Measurements from ENCODE around the gene S100P. TPM values are rescaled to one million over a fixed set of nuclear protein-coding genes. Genes with fewer than 3 reads are reported as not detected.
A peak's percentile ranks its signal among the peaks of the same experiment; 100 is the strongest.

Gene S100P
- total RNA-seq, 2 donors from 2014 or later: 0.35 TPM; not detected in 1

DNA sequence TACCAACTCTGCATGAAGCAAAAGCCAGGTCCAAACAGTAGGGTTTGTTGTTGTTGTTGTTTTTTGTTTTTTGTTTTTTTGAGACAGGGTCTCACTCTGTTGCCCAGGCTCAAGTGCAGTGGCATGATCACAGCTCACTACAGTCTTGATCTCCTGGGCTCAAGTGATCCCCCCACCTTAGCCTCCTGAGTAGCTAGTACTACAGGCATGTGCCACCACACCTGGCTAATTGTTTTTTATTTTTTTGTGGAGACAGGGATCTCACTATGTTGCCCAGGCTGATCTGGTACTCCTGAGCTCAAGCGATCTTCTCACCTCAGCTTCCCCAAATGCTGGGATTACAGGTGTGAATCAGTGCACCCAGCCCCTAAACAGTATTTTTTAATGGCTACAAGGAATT lies 6.2 kb downstream of the S100P start:
- no peaks in the 10 kb centered on the region for H3K27me3 ChIP-seq
- H3K4me3 ChIP-seq: no peak overlapping the region
- H3K4me1 ChIP-seq: peaks cover 0 to 35% of the 10 kb centered on the region in 2 donors
- peaks cover 17% of the 10 kb centered on the region for H3K36me3 ChIP-seq
- TF ChIP-seq, protein P1, sequence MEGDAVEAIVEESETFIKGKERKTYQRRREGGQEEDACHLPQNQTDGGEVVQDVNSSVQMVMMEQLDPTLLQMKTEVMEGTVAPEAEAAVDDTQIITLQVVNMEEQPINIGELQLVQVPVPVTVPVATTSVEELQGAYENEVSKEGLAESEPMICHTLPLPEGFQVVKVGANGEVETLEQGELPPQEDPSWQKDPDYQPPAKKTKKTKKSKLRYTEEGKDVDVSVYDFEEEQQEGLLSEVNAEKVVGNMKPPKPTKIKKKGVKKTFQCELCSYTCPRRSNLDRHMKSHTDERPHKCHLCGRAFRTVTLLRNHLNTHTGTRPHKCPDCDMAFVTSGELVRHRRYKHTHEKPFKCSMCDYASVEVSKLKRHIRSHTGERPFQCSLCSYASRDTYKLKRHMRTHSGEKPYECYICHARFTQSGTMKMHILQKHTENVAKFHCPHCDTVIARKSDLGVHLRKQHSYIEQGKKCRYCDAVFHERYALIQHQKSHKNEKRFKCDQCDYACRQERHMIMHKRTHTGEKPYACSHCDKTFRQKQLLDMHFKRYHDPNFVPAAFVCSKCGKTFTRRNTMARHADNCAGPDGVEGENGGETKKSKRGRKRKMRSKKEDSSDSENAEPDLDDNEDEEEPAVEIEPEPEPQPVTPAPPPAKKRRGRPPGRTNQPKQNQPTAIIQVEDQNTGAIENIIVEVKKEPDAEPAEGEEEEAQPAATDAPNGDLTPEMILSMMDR (IDR thresholded peaks at IDR 0.05): no peak
- no peak for DNase-seq (ENCODE audit: low spot score)
- H3K9me3 ChIP-seq: no peaks in the 10 kb centered on the region
- H3K27ac ChIP-seq: no peak overlapping the region

DNA sequence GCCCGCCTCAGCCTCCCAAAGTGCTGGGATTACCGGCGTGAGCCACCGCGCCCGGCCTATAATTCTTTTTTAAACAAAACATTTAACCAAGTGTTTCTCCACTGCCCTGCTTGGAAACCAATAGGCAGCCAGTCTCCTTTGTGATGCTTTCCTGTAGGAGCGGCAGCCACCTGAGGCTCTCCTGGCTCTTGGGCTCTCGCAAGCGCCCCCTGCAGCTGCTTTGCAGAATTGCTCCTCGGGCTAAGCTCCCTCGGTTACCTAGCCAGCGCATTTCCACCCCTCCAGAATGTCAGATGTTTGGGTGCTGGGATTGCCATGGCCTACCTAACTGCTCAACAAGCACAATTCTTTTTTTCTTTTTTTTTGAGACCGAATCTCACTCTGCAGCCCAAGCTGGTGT lies 7.7 kb downstream of the S100P start:
- Histone ChIP-seq H3K4me3 (no peak overlapping the region), H3K36me3 (peaks cover 21% of the 10 kb centered on the region), H3K4me1 (peaks cover 0 to 39% of the 10 kb centered on the region in 2 donors), H3K27me3 (no peaks in the 10 kb centered on the region), H3K27ac (no peak overlapping the region), H3K9me3 (no peaks in the 10 kb centered on the region)
- TF ChIP-seq, protein P1 (IDR thresholded peaks at IDR 0.05): no peak
- DNase-seq (ENCODE audit: low spot score): no peak

DNA sequence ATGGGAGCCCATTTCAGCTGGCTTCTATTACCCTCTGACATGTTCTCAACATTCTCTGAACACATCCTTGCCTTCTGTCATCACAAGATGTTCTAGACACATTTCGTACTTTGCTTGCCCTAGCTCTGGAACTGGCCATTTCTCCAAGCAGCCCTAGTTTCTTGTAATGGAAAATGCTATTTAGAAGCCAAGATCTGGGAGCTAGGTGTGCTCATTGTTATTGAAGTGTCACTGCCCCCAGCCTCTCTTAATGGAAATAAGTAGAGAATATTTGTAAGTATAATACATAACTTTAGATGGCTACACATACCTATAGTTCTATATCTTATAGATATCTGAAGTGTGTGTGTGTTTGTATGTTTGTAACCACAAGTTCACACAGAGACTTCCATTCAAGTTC lies 9.1 kb downstream of the S100P start:
- TF ChIP-seq, protein P1 (IDR thresholded peaks at IDR 0.05): no peak
- H3K36me3 ChIP-seq: peaks cover 21% of the 10 kb centered on the region

DNA sequence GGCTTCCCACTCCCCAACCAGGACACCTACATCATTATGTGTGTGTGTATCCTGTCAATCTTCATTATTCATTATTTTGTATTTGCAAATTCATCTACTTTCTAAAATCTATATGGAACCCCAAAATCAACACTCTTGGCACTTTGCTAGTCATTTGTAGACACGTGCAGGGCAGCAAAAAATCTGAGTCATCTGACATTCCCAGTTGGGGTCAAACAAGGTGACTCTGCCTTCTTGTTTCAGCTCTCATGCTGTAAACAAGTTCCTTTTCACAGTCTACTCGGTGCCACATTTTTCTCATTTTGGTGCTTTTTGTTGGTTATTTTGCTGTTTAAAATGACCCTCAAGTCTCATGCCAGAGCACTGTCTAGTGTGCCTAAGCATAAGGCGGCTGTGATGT lies 10.1 kb downstream of the S100P start:
- Histone ChIP-seq H3K4me1 (peaks cover 0 to 52% of the 10 kb centered on the region in 2 donors), H3K27ac (peak overlapping the region in 1 of 2 donors; percentile 46), H3K27me3 (no peaks in the 10 kb centered on the region), H3K9me3 (no peaks in the 10 kb centered on the region), H3K36me3 (peaks cover 21% of the 10 kb centered on the region), H3K4me3 (no peak overlapping the region)
- no peak for DNase-seq (ENCODE audit: low spot score)
- TF ChIP-seq, protein P1 (IDR thresholded peaks at IDR 0.05): no peak

More for the DNA sequence above, 9.1 kb downstream of the S100P start:
- H3K4me3 ChIP-seq: no peak overlapping the region
- no peaks in the 10 kb centered on the region for H3K27me3 ChIP-seq
- DNase-seq (ENCODE audit: low spot score): no peak
- H3K9me3 ChIP-seq: no peaks in the 10 kb centered on the region
- peaks cover 0 to 41% of the 10 kb centered on the region in 2 donors for H3K4me1 ChIP-seq
- no peak overlapping the region for H3K27ac ChIP-seq

DNA sequence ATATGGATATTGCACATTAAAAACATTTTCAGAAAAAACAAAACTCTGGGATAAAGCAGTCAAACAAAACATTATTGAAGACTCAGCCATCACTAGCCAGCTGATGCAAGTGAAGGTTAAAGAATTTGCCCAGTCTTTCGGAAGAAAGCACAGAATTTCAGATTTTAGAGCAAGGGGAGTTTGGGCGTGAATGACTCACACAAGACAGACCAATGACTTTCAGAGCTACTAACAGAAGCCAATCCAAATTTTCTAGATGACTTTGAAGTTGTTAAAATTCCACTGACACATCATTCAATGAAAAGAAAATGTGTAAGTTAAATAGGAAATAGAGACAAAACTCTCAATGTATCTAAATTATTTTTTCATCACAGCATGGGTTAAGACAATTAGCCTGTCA lies 12.0 kb downstream of the S100P start:
- Histone ChIP-seq H3K27me3 (no peaks in the 10 kb centered on the region), H3K36me3 (peaks cover 13% of the 10 kb centered on the region), H3K4me3 (no peak overlapping the region), H3K9me3 (no peaks in the 10 kb centered on the region), H3K27ac (no peak overlapping the region), H3K4me1 (peaks cover 0 to 60% of the 10 kb centered on the region in 2 donors)
- TF ChIP-seq, protein P1 (IDR thresholded peaks at IDR 0.05): no peak
- no peak for DNase-seq (ENCODE audit: low spot score)

DNA sequence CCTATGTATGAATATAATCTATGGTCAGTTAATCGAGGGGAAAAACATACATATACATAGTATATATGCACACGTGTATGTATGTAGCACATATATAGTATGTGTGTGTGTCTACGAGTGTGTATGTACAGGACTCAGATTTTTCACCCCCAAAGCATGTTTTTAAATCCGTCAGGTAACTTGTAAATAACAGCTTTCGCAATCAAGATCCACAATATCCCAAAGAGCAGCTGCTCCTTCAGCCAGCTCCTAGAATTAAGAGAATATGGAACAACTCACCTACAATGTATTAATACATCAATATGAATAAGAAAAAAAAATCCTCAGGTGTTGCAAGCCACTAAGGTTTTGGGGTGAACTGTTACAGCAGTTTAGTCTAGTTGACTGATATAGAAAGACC lies 12.5 kb downstream of the S100P start:
- TF ChIP-seq, protein P1 (IDR thresholded peaks at IDR 0.05): no peak
- Histone ChIP-seq H3K36me3 (peaks cover 13% of the 10 kb centered on the region), H3K4me3 (no peak overlapping the region), H3K4me1 (peaks cover 0 to 61% of the 10 kb centered on the region in 2 donors), H3K27me3 (no peaks in the 10 kb centered on the region), H3K27ac (no peak overlapping the region), H3K9me3 (no peaks in the 10 kb centered on the region)
- no peak for DNase-seq (ENCODE audit: low spot score)
